ENCODE data around the gene IFI27.

The IFI27 gene

GRCh38 chr14:94161058-94161457 lies 50.5 kb downstream of the IFI27 start:
- no peak for DNase-seq

- no peak for DNase-seq
Observed at GRCh38 chr14:94161981-94162380, 51.4 kb downstream of the IFI27 start.

GRCh38 chr14:94162466-94162865 lies 51.9 kb downstream of the IFI27 start:
- no peak for DNase-seq

GRCh38 chr14:94163796-94164195 lies 53.3 kb downstream of the IFI27 start:
- no peak for DNase-seq

- no peak for DNase-seq
Observed at GRCh38 chr14:94164685-94165431, 54.3 kb downstream of the IFI27 start.

- no peak for DNase-seq
Observed at GRCh38 chr14:94165744-94166143, 55.2 kb downstream of the IFI27 start.

Measured in activated gamma-delta T cell treated with Interleukin-2 at 50 U/mL for 16 hours (primary cell).